Body of pancreas (tissue), 4 donors: Measurements from ENCODE around the gene UBN1. TPM values are rescaled to one million over a fixed set of nuclear protein-coding genes. Genes with fewer than 3 reads are reported as not detected.

Experiments used
- ATAC-seq: fragments of 150-250 bp; one replicate; pipeline ENCODE4 v1.9.1; 2016
- DNase-seq, 4 donors: peaks; one replicate each; pipeline ENCODE4 v3.0.0-alpha.2; 2019
- H3K27ac ChIP-seq, 4 donors: fragments of 200-600 bp; sonication (generic); 1 replicate in 3 of 4; 2 replicates in 1 of 4; pipeline versions ENCODE4 v1.5.1 to v1.6.1; 2016 to 2019; ENCODE audit warnings: mild to moderate bottlenecking in 1 of 4, mixed read lengths in 1 of 4, moderate library complexity in 1 of 4
- H3K27me3 ChIP-seq, 2 donors: fragments of 200-600 bp; sonication (generic); one replicate each; pipeline ENCODE4 v1.6.0; 2016; ENCODE audit warnings: mild to moderate bottlenecking in 1 of 2
- H3K36me3 ChIP-seq, 2 donors: fragments of 200-600 bp; sonication (generic); replicated peaks in 1 of 2; 2 replicates each; pipeline ENCODE4 v1.5.1; 2016; ENCODE audit warnings: low read depth in 2 of 2; ENCODE audit not compliant: insufficient read depth in 1 of 2
- H3K4me1 ChIP-seq: fragments of 200-600 bp; sonication (generic); one replicate; pipeline ENCODE4 v1.6.0; 2016
- H3K4me3 ChIP-seq, 2 donors: fragments of 200-600 bp; sonication (generic); 1 replicate in 1 of 2; 2 replicates in 1 of 2; pipeline ENCODE4 v1.5.1; 2016 to 2019
- H3K9me3 ChIP-seq, 3 donors: fragments of 200-600 bp; sonication (generic); 1 replicate in 2 of 3; 2 replicates in 1 of 3; pipeline ENCODE4 v1.5.1; 2016
- POLR2A ChIP-seq, 3 donors: fragments of 450-650 bp; IDR thresholded peaks; one replicate each; pipeline ENCODE4 v1.6.1; 2016; ENCODE audit warnings: antibody characterized with exemption in 3 of 3, mild to moderate bottlenecking in 2 of 3
- WGBS, 2 donors: methylation state at CpG; one replicate each; pipeline ENCODE4 v1.1.5; 2017; 5-methylcytosine and 5-hydroxymethylcytosine counted together
- intact Hi-C: fragments of 100-400 bp; cut with DNase I; formaldehyde crosslinking; loops from one replicate; pipeline ENCODE4 v1.15.1; 2023
- total RNA-seq, 2 donors: library from RNA; depleted of rRNA; stranded (reverse); fragments of >200 nt; gene quantifications; one replicate each; pipeline ENCODE4 v1.1.0, GENCODE V29; 2016
- TF ChIP-seq, protein P1 (sequence below), 7 experiments: fragments of 450-650 bp in 4 of 7; fragments of 200-600 bp in 3 of 7; sonication (generic) in 3 of 7; IDR thresholded peaks; one replicate each; pipeline ENCODE4 v1.5.1; 2016 to 2019; ENCODE audit warnings: antibody characterized with exemption in 7 of 7

Gene UBN1
- total RNA-seq, 2 donors from 2014 or later: 20.8 to 41.2 TPM

DNA sequence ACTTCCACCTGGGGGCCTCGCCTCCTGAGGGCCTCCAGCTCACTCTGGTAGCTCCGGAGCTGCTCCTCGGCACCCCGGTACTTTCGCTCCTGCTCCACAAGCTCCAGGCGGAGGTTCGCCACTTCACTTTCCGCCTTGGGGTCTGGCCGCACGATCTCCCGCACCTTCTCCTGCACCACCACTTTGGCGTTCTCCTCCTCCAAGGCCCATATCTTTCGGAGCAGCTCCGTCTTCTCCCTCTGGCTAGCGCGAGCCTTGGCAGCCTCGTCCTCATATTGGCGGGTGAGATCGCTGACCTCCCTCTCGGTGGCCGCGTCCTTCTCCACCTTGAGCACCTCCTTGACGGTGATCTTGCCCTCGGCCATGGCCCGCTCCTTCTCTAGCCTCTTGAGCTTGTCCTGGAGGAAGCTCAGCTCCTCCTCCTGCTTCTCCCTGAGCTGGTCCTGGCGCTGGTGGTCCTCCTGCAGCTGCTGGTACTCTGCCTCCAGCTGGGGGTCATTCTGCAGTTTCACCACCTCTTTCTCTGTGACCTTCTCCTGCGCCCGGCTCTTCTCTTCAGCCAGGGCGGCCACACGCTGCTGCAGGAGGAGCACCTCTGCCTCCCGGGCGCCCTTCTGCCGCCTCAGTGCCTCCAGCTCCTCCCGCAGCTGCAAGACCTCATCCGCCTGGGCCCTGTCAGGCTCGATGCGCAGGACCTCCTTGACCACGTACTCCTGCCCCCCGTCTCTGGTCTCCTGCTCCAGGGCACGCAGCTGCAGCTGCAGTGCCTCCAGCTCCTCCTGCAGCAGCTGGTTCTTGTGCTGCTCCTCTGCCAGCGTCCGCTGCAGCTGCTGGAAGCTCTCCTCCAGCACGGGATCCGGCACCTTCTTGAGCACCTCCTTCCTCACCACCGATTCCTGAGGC, 37.9 kb downstream of the UBN1 start:
- TF ChIP-seq POLR2A (IDR thresholded peaks at IDR 0.05): no peak
- TF ChIP-seq, protein P1, sequence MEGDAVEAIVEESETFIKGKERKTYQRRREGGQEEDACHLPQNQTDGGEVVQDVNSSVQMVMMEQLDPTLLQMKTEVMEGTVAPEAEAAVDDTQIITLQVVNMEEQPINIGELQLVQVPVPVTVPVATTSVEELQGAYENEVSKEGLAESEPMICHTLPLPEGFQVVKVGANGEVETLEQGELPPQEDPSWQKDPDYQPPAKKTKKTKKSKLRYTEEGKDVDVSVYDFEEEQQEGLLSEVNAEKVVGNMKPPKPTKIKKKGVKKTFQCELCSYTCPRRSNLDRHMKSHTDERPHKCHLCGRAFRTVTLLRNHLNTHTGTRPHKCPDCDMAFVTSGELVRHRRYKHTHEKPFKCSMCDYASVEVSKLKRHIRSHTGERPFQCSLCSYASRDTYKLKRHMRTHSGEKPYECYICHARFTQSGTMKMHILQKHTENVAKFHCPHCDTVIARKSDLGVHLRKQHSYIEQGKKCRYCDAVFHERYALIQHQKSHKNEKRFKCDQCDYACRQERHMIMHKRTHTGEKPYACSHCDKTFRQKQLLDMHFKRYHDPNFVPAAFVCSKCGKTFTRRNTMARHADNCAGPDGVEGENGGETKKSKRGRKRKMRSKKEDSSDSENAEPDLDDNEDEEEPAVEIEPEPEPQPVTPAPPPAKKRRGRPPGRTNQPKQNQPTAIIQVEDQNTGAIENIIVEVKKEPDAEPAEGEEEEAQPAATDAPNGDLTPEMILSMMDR (IDR thresholded peaks at IDR 0.05): no peak
- Histone ChIP-seq H3K27ac (no peak overlapping the region), H3K36me3 (peaks cover 30 to 32% of the 10 kb centered on the region in 2 donors), H3K4me1 (peaks cover 13% of the 10 kb centered on the region), H3K27me3 (no peaks in the 10 kb centered on the region), H3K9me3 (no peaks in the 10 kb centered on the region), H3K4me3 (no peak overlapping the region)
- 95 to 97% methylated on average over 45 of the region's 45 CpGs for WGBS, 2 donors
- intact Hi-C loops: no loop called here
- ATAC-seq: no peak
- DNase-seq: no peak

GRCh38 chr16:4886151-4886550, 38.9 kb downstream of the UBN1 start:
- intact Hi-C loops: no loop called here
- no peak for TF ChIP-seq POLR2A (IDR thresholded peaks at IDR 0.05)
- TF ChIP-seq, protein P1 (IDR thresholded peaks at IDR 0.05): no peak
- no peak overlapping the region for H3K27ac ChIP-seq
- no peaks in the 10 kb centered on the region for H3K27me3 ChIP-seq
- peaks cover 13% of the 10 kb centered on the region for H3K4me1 ChIP-seq
- H3K9me3 ChIP-seq: no peaks in the 10 kb centered on the region
- no peak overlapping the region for H3K4me3 ChIP-seq
- peaks cover 23 to 24% of the 10 kb centered on the region in 2 donors for H3K36me3 ChIP-seq
- no peak for DNase-seq
- 94 to 97% methylated on average over 5 of the region's 5 CpGs for WGBS, 2 donors
- ATAC-seq: no peak

DNA sequence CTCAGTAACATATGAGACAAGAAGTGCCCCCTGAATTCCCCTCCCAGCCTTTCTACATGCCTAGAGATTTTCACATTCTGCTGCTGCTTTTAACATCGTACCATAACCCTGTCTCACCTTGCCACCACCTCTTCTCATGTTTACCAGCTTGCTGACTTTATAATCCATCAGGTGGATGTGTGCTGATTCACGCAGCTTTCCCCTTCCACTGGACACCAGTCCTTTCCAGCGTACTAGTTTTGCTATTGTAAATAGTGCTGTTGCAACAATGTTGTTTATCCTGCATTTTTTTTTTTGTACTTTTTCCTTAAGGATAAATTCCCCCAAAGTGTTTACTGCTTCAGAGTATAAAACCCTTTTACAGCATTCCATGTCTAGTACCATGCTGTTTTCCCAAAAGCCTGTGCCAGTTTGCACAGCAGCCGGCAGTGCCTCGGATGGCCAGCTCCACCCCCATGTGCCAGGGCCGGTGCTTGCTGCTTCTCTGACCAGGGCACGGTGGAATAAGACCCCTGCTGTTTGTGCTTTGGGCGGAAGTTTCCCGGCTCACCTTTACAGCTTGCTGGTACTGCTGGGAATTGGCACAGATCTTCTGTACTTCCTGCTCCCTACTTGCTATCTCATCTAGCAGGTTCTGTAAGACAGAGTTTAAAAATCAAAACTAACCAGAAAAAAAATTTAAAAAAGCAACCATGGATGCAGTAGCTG, 41.3 kb downstream of the UBN1 start:
- no peaks in the 10 kb centered on the region for H3K27me3 ChIP-seq
- DNase-seq: no peak
- no peak for ATAC-seq
- no peak overlapping the region for H3K27ac ChIP-seq
- no peaks in the 10 kb centered on the region for H3K9me3 ChIP-seq
- intact Hi-C loops: no loop called here
- no peak overlapping the region for H3K4me3 ChIP-seq
- WGBS, 2 donors: 78 to 93% methylated on average over 9 of the region's 9 CpGs
- TF ChIP-seq, protein P1 (IDR thresholded peaks at IDR 0.05): no peak
- no peak for TF ChIP-seq POLR2A (IDR thresholded peaks at IDR 0.05)
- no peaks in the 10 kb centered on the region for H3K4me1 ChIP-seq
- peaks cover 16 to 20% of the 10 kb centered on the region in 2 donors for H3K36me3 ChIP-seq

GRCh38 chr16:4890026-4890425, 42.7 kb downstream of the UBN1 start:
- no peak for ATAC-seq
- no peak overlapping the region for H3K4me3 ChIP-seq
- WGBS, 2 donors: 83 to 85% methylated on average over 9 to 11 of the region's 11 CpGs
- no peak overlapping the region for H3K27ac ChIP-seq
- H3K9me3 ChIP-seq: no peaks in the 10 kb centered on the region
- DNase-seq: no peak
- H3K27me3 ChIP-seq: no peaks in the 10 kb centered on the region
- no peaks in the 10 kb centered on the region for H3K4me1 ChIP-seq
- intact Hi-C loops: no loop called here
- TF ChIP-seq POLR2A (IDR thresholded peaks at IDR 0.05): no peak
- TF ChIP-seq, protein P1 (IDR thresholded peaks at IDR 0.05): no peak
- peaks cover 7 to 15% of the 10 kb centered on the region in 2 donors for H3K36me3 ChIP-seq
